SK-N-SH (cell line): Measurements from ENCODE around the gene EIF3K. TPM values are rescaled to one million over a fixed set of nuclear protein-coding genes. Genes with fewer than 3 reads are reported as not detected.

Experiments used
- CTCF ChIA-PET: fragments of 300-600, 350-600 bp; formaldehyde crosslinking; extraction: SDS; loops from one replicate; lab custom pipeline; 2021; lab: Yijun Ruan, JAX
- POLR2A ChIA-PET: fragments of 350-600 bp; sonication (Branson Sonifier 250); formaldehyde crosslinking; extraction: SDS; loops from one replicate; lab custom pipeline; 2020; ENCODE audit warnings: antibody characterized with exemption, inconsistent platforms; lab: Yijun Ruan, JAX
- DNase-seq: peaks from one replicate; pipeline ENCODE4 v3.0.0; 2012
- H2AFZ ChIP-seq: fragments of 200-600 bp; sonication (generic); 2 replicates; pipeline ENCODE4 v1.8.1; 2016; ENCODE audit warnings: antibody characterized with exemption, mild to moderate bottlenecking, low read depth
- H3F3A ChIP-seq: fragments of 200-600 bp; sonication (generic); replicated peaks from 2 replicates; pipeline ENCODE3; 2016; ENCODE audit warnings: antibody characterized with exemption, mild to moderate bottlenecking; ENCODE audit not compliant: insufficient read depth
- H3K27ac ChIP-seq, 2 experiments: fragments of 200-500 bp in 1 of 2; fragments of 200-600 bp in 1 of 2; sonication (Bioruptor generic) in 1 of 2; sonication (generic), shearing (Covaris generic) in 1 of 2; 2 replicates each; pipeline versions ENCODE4 v1.5.1 to v1.6.1; 2014 to 2016; ENCODE audit warnings: low read depth in 2 of 2, inconsistent platforms in 1 of 2, low read length in 1 of 2, mild to moderate bottlenecking in 1 of 2, mixed read lengths in 1 of 2
- H3K27me3 ChIP-seq: fragments of 200-600 bp; sonication (generic), shearing (Covaris generic); 2 replicates; pipeline ENCODE4 v1.6.1; 2016; ENCODE audit warnings: mixed run types; ENCODE audit not compliant: insufficient read depth
- H3K36me3 ChIP-seq, 2 experiments: fragments of 200-500 bp in 1 of 2; fragments of 200-600 bp in 1 of 2; sonication (Bioruptor generic) in 1 of 2; sonication (generic) in 1 of 2; replicated peaks in 1 of 2; 2 replicates each; pipeline versions ENCODE3 to v1.5.1; 2014 to 2016; ENCODE audit warnings: low read length in 1 of 2, mild to moderate bottlenecking in 1 of 2; ENCODE audit not compliant: insufficient read depth in 2 of 2, control insufficient read depth in 1 of 2
- H3K4me1 ChIP-seq, 2 experiments: fragments of 200-500 bp in 1 of 2; fragments of 200-600 bp in 1 of 2; sonication (Bioruptor generic) in 1 of 2; sonication (generic), shearing (Covaris generic) in 1 of 2; 2 replicates each; pipeline versions ENCODE4 v1.5.1 to v1.6.1; 2014 to 2016; ENCODE audit warnings: low read depth in 1 of 2, low read length in 1 of 2, mixed run types in 1 of 2; ENCODE audit not compliant: insufficient read depth in 2 of 2, control insufficient read depth in 1 of 2
- H3K4me2 ChIP-seq: fragments of 200-600 bp; sonication (generic), shearing (Covaris generic); 2 replicates; pipeline ENCODE4 v1.6.1; 2017; ENCODE audit warnings: mixed run types
- H3K4me3 ChIP-seq, 2 experiments: fragments of 200-500 bp in 1 of 2; fragments of 200-600 bp in 1 of 2; sonication (Bioruptor generic) in 1 of 2; sonication (generic), shearing (Covaris generic) in 1 of 2; 2 replicates each; pipeline versions ENCODE4 v1.5.1 to v1.8.1; 2014 to 2016; ENCODE audit warnings: low read depth in 2 of 2, inconsistent platforms in 1 of 2, low read length in 1 of 2, mild to moderate bottlenecking in 1 of 2, mixed read lengths in 1 of 2, moderate library complexity in 1 of 2
- H3K79me2 ChIP-seq: fragments of 200-600 bp; sonication (generic); 2 replicates; pipeline ENCODE4 v1.8.1; 2017; ENCODE audit warnings: mild to moderate bottlenecking; ENCODE audit not compliant: insufficient read depth
- H3K9ac ChIP-seq: fragments of 200-600 bp; sonication (generic); 2 replicates; pipeline ENCODE4 v1.6.1; 2017; ENCODE audit warnings: mixed run types
- H3K9me2 ChIP-seq: fragments of 200-600 bp; sonication (generic); 2 replicates; pipeline ENCODE4 v1.6.1; 2017; ENCODE audit warnings: mixed run types
- H3K9me3 ChIP-seq: fragments of 200-600 bp; sonication (generic); 2 replicates; pipeline ENCODE4 v1.6.1; 2017; ENCODE audit warnings: mixed run types, mild to moderate bottlenecking, moderate library complexity
- H4K20me1 ChIP-seq: fragments of 200-600 bp; sonication (generic); 2 replicates; pipeline ENCODE4 v1.6.1; 2017; ENCODE audit warnings: mild to moderate bottlenecking, mixed run types; ENCODE audit not compliant: insufficient read depth
- FOXM1 ChIP-seq: IDR thresholded peaks from 2 replicates; pipeline ENCODE4 v1.4.0; 2012; ENCODE audit warnings: low read depth, mild to moderate bottlenecking
- JUND ChIP-seq: IDR thresholded peaks from 2 replicates; pipeline ENCODE4 v1.4.0; 2012
- MXI1 ChIP-seq: IDR thresholded peaks from 2 replicates; pipeline ENCODE4 v1.6.1; 2012; ENCODE audit warnings: mild to moderate bottlenecking, low read depth, low read length, improper control_type of control experiment
- NRF1 ChIP-seq: IDR thresholded peaks from 2 replicates; pipeline ENCODE4 v1.6.1; 2012; ENCODE audit warnings: low read depth, mild to moderate bottlenecking, low read length
- RXRA ChIP-seq: IDR thresholded peaks from 2 replicates; pipeline ENCODE4 v1.4.0; 2012; ENCODE audit warnings: low read depth, mild to moderate bottlenecking, borderline replicate concordance
- USF2 ChIP-seq: fragments of 150-350 bp; IDR thresholded peaks from 2 replicates; pipeline ENCODE4 v1.6.1; 2017; ENCODE audit warnings: antibody characterized with exemption, low read length, low read depth, borderline replicate concordance
- WGBS: methylation state at CpG from one replicate; pipeline ENCODE4 v1.1.6; 2017; ENCODE audit warnings: low lambda C conversion rate; 5-methylcytosine and 5-hydroxymethylcytosine counted together
- polyA plus RNA-seq, 3 experiments: library from polyadenylated mRNA; depleted of rRNA; stranded (reverse); fragments of >200 nt; gene quantifications; 2 replicates each; pipeline ENCODE4 v1.2.3, GENCODE V29; 2012
- TF ChIP-seq, protein P1 (sequence below): IDR thresholded peaks from 2 replicates; pipeline ENCODE4 v1.4.0; 2012; ENCODE audit warnings: low read depth, borderline replicate concordance
- TF ChIP-seq, protein P2 (sequence below): fragments of 200-600 bp; sonication (generic); IDR thresholded peaks from 2 replicates; pipeline ENCODE4 v1.6.1; 2017; ENCODE audit warnings: antibody characterized with exemption, mild to moderate bottlenecking, moderate library complexity

Gene EIF3K
- polyA plus RNA-seq, 1 of the 3 experiments (the other 2 are of a cell fraction) = 484 TPM

- POLR2A ChIA-PET = no interaction called here
- Histone ChIP-seq H3K4me2 (no peak overlapping the region; the same call in 1 of the 2 replicates), H3F3A (peaks cover 49% of the 10 kb centered on the region), H3K4me3 (no peak overlapping the region), H3K9me3 (no peaks in the 10 kb centered on the region), H3K9ac (no peak overlapping the region), H3K79me2 (peaks cover 95% of the 10 kb centered on the region), H2AFZ (no peak overlapping the region), H4K20me1 (peaks cover 23% of the 10 kb centered on the region), H3K27me3 (no peaks in the 10 kb centered on the region), H3K27ac (peak overlapping the region; percentile 30 to 99; a peak in 3 of 4 replicates), H3K9me2 (no peaks in the 10 kb centered on the region), H3K4me1 (peaks cover 33 to 71% of the 10 kb centered on the region in 2 experiments; a peak in 3 of 4 replicates), H3K36me3 (peaks cover 6 to 12% of the 10 kb centered on the region in 2 experiments)
- TF ChIP-seq, protein P1, sequence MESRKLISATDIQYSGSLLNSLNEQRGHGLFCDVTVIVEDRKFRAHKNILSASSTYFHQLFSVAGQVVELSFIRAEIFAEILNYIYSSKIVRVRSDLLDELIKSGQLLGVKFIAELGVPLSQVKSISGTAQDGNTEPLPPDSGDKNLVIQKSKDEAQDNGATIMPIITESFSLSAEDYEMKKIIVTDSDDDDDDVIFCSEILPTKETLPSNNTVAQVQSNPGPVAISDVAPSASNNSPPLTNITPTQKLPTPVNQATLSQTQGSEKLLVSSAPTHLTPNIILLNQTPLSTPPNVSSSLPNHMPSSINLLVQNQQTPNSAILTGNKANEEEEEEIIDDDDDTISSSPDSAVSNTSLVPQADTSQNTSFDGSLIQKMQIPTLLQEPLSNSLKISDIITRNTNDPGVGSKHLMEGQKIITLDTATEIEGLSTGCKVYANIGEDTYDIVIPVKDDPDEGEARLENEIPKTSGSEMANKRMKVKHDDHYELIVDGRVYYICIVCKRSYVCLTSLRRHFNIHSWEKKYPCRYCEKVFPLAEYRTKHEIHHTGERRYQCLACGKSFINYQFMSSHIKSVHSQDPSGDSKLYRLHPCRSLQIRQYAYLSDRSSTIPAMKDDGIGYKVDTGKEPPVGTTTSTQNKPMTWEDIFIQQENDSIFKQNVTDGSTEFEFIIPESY = no peak
- no peak for TF ChIP-seq USF2
- no peak for TF ChIP-seq JUND
- TF ChIP-seq NRF1 = no peak
- TF ChIP-seq, protein P2, sequence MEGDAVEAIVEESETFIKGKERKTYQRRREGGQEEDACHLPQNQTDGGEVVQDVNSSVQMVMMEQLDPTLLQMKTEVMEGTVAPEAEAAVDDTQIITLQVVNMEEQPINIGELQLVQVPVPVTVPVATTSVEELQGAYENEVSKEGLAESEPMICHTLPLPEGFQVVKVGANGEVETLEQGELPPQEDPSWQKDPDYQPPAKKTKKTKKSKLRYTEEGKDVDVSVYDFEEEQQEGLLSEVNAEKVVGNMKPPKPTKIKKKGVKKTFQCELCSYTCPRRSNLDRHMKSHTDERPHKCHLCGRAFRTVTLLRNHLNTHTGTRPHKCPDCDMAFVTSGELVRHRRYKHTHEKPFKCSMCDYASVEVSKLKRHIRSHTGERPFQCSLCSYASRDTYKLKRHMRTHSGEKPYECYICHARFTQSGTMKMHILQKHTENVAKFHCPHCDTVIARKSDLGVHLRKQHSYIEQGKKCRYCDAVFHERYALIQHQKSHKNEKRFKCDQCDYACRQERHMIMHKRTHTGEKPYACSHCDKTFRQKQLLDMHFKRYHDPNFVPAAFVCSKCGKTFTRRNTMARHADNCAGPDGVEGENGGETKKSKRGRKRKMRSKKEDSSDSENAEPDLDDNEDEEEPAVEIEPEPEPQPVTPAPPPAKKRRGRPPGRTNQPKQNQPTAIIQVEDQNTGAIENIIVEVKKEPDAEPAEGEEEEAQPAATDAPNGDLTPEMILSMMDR = no peak
- no peak for TF ChIP-seq MXI1
- no peak for TF ChIP-seq FOXM1
- 79% methylated on average over 7 of the region's 7 CpGs for WGBS
- DNase-seq = no peak
- CTCF ChIA-PET = no interaction called here
These were observed 42.1 kb downstream of the EIF3K start for GRCh38 chr19:38661136-38661535.

- WGBS = 70% methylated on average over 1 of the region's 1 CpG
- CTCF ChIA-PET = interaction anchor here (1.5 kb wide), 1 partner anchor 28 kb away, joined by 3 read pairs; no protein-coding TSS in a partner anchor
These were observed 43.0 kb downstream of the EIF3K start for GRCh38 chr19:38661996-38662395.

More at GRCh38 chr19:38661996-38662395, 43.0 kb downstream of the EIF3K start:
- Histone ChIP-seq H3K27ac (peak overlapping the region; percentile 36 to 99; a peak in 2 of 4 replicates), H3K9me2 (no peaks in the 10 kb centered on the region)
- no peak for TF ChIP-seq RXRA
- no peak for TF ChIP-seq MXI1
- TF ChIP-seq, all 33 proteins: peak for 0
- no peak overlapping the region for H2AFZ ChIP-seq
- H3K36me3 ChIP-seq = peaks cover 3 to 6% of the 10 kb centered on the region in 2 experiments
- peaks cover 48% of the 10 kb centered on the region for H3F3A ChIP-seq
- no peaks in the 10 kb centered on the region for H3K9me3 ChIP-seq
- H3K4me1 ChIP-seq = peaks cover 42 to 71% of the 10 kb centered on the region in 2 experiments; a peak in 3 of 4 replicates
- peaks cover 23% of the 10 kb centered on the region for H4K20me1 ChIP-seq
- H3K4me3 ChIP-seq = no peak overlapping the region
- H3K9ac ChIP-seq = no peak overlapping the region
- no peaks in the 10 kb centered on the region for H3K27me3 ChIP-seq
- peaks cover 95% of the 10 kb centered on the region for H3K79me2 ChIP-seq
- H3K4me2 ChIP-seq = 0 out of 2 replicates have a peak overlapping the region, but pooled peaks have one; percentile 1
- no peak for DNase-seq
- POLR2A ChIA-PET = no interaction called here
